ENCODE measurements around the gene MFSD6L. TPM values are rescaled to one million over a fixed set of nuclear protein-coding genes. Genes with fewer than 3 reads are reported as not detected.

MFSD6L gene
- total RNA-seq, 1 experiment from 2014 or later: 4.0 TPM

GRCh38 chr17:8831234-8831849 is 32.2 kb upstream of the MFSD6L start:
- Mint-ChIP-seq H3K27me3 (ENCODE audit: low read depth) (no peaks in the 10 kb centered on the region), H3K4me1 (peaks cover 6% of the 10 kb centered on the region), H3K9me3 (0 out of 2 replicates have a peak, but pooled peaks cover 5% of the 10 kb centered on the region), H3K36me3 (no peaks in the 10 kb centered on the region), H3K4me3 (no peak overlapping the region), H3K27ac (no peak overlapping the region)
- CTCF ChIA-PET: interaction anchor here (0.6 to 5.0 kb wide), 18 partner anchors 8 to 1638 kb away, joined by 3 to 132 read pairs (median 4); partner anchors contain the start of gene MFSD6L
- POLR2A ChIA-PET: interaction anchor here (0.7 to 1.0 kb wide), 2 partner anchors 12 to 406 kb away, joined by 3 to 9 read pairs; no protein-coding TSS in a partner anchor
- no peak for TF ChIP-seq ATF1 (CRISPR knock-in tag; IDR thresholded peaks at IDR 0.05)
- no peak for ATAC-seq
- DNase-seq (ENCODE audit: low spot score): no peak

- ChIA-PET POLR2A (interaction anchor here (0.5 to 1.0 kb wide), 2 partner anchors 10 to 490 kb away, joined by 3 to 6 read pairs; no protein-coding TSS in a partner anchor), CTCF (interaction anchor here (0.6 to 5.0 kb wide), 20 partner anchors 8 to 420 kb away, joined by 3 to 132 read pairs (median 4); partner anchors contain the start of gene MFSD6L)
- Mint-ChIP-seq H3K36me3 (no peaks in the 10 kb centered on the region), H3K27me3 (ENCODE audit: low read depth) (no peaks in the 10 kb centered on the region), H3K4me1 (peaks cover 6% of the 10 kb centered on the region), H3K9me3 (0 out of 2 replicates have a peak, but pooled peaks cover under 1% of the 10 kb centered on the region), H3K27ac (no peak overlapping the region), H3K4me3 (no peak overlapping the region)
- TF ChIP-seq ZNF425 (CRISPR knock-in tag; conservative IDR thresholded peaks at IDR 0.05) (no peak), RORB (CRISPR knock-in tag; IDR thresholded peaks at IDR 0.05) (no peak), NR3C1 (CRISPR knock-in tag; conservative IDR thresholded peaks at IDR 0.05; ENCODE audit: low read depth) (no peak), PRDM15 (CRISPR knock-in tag; IDR thresholded peaks at IDR 0.05) (no peak), NFYB (CRISPR knock-in tag; conservative IDR thresholded peaks at IDR 0.05; ENCODE audit: low read depth) (no peak), IRF2 (CRISPR knock-in tag; IDR thresholded peaks at IDR 0.05; ENCODE audit: borderline replicate concordance, low read depth) (no peak), PREB (CRISPR knock-in tag; IDR thresholded peaks at IDR 0.05; ENCODE audit: borderline replicate concordance) (no peak), JUN (CRISPR knock-in tag; IDR thresholded peaks at IDR 0.05) (no peak), ATF1 (CRISPR knock-in tag; IDR thresholded peaks at IDR 0.05) (no peak), ZNF317 (CRISPR knock-in tag; IDR thresholded peaks at IDR 0.05; ENCODE audit: borderline replicate concordance, low read depth) (no peak), HMGA2 (CRISPR knock-in tag; IDR thresholded peaks at IDR 0.05) (no peak), NFATC4 (CRISPR knock-in tag; IDR thresholded peaks at IDR 0.05) (no peak), OVOL2 (CRISPR knock-in tag; IDR thresholded peaks at IDR 0.05; ENCODE audit: borderline replicate concordance) (no peak), MLX (CRISPR knock-in tag; IDR thresholded peaks at IDR 0.05) (no peak), NFE2L1 (CRISPR knock-in tag; IDR thresholded peaks at IDR 0.05) (no peak)
- ATAC-seq (no peak), DNase-seq (ENCODE audit: low spot score) (no peak)
Observed at GRCh38 chr17:8830141-8830540, 31.0 kb upstream of the MFSD6L start.

Measured in WTC11 (cell line).